ENCODE results near the gene CDH13. TPM values are rescaled to one million over a fixed set of nuclear protein-coding genes. Genes with fewer than 3 reads are reported as not detected.

Gene CDH13
- total and polyA plus RNA-seq, 2 of the 8 experiments (the other 6 are each of a cell fraction or from before 2014, with no cell fraction given) = 2.3 to 2.4 TPM

GRCh38 chr16:83160287-83161020 lies 533.7 kb downstream of the CDH13 start:
- ChIA-PET CTCF (ENCODE audit: partially characterized antibody) (interaction anchor here (1.2 to 1.3 kb wide), 2 partner anchors 195 to 286 kb away, joined by 3 read pairs; no protein-coding TSS in a partner anchor), POLR2A (ENCODE audit: partially characterized antibody) (no interaction called here)
- Histone ChIP-seq H3K18ac (ENCODE audit: extremely low read depth, low read length) (no peak overlapping the region), H3K27me3 (replicated peaks in 1 of 4; ENCODE audit: control insufficient read depth in 3 of 4, extremely low read depth in 1 of 4, insufficient read depth in 3 of 4, low read length in 3 of 4) (no peaks in the 10 kb centered on the region), H4K91ac (replicated peaks; ENCODE audit: insufficient read length, low read length) (no peak overlapping the region), H3K14ac (ENCODE audit: insufficient read length) (no peak overlapping the region), H3K36me3 (ENCODE audit: control insufficient read depth in 2 of 4, insufficient read depth in 4 of 4, low read length in 3 of 4) (no peaks in the 10 kb centered on the region), H2BK20ac (ENCODE audit: low read length) (no peak overlapping the region), H2BK120ac (replicated peaks; ENCODE audit: low read depth, low read length) (no peak overlapping the region), H3K9ac (replicated peaks in 1 of 4; ENCODE audit: extremely low read depth in 1 of 4, low read depth in 3 of 4, low read length in 3 of 4) (no peak overlapping the region), H3K27ac (ENCODE audit: low read depth, low read length) (no peak overlapping the region), H3K79me2 (ENCODE audit: control insufficient read depth in 1 of 2, insufficient read depth in 2 of 2, low read length in 2 of 2) (no peaks in the 10 kb centered on the region), H3K4me2 (ENCODE audit: insufficient read depth in 1 of 2, low read depth in 2 of 2, low read length in 2 of 2) (no peak overlapping the region), H2BK15ac (ENCODE audit: low read length) (no peak overlapping the region), H3K4me3 (ENCODE audit: extremely low read depth in 1 of 4, insufficient read depth in 2 of 4, low read depth in 3 of 4, low read length in 4 of 4) (no peak overlapping the region), H3K9me3 (ENCODE audit: insufficient read depth in 2 of 2, low read depth in 1 of 2, low read length in 1 of 2) (no peaks in the 10 kb centered on the region), H3K4ac (replicated peaks; ENCODE audit: insufficient read length, low read depth, low read length) (no peak overlapping the region), H3K4me1 (replicated peaks in 1 of 4; ENCODE audit: control insufficient read depth in 3 of 4, insufficient read depth in 4 of 4, low read length in 3 of 4) (peaks cover 0 to 6% (median 0%) of the 10 kb centered on the region in 4 experiments; a peak in 2 of 7 replicates), H4K8ac (ENCODE audit: extremely low read depth, insufficient read depth, low read length) (no peak overlapping the region), H2BK12ac (ENCODE audit: low read depth, low read length) (no peak overlapping the region), H3K56ac (replicated peaks; ENCODE audit: insufficient read length, low read depth, low read length) (no peak overlapping the region), H3K23ac (ENCODE audit: insufficient read length) (no peak overlapping the region), H2AK5ac (ENCODE audit: low read depth, low read length) (no peak overlapping the region), H3K79me1 (ENCODE audit: low read depth, low read length) (no peaks in the 10 kb centered on the region), H4K5ac (ENCODE audit: insufficient read length, low read depth, low read length) (no peak overlapping the region), H3K23me2 (ENCODE audit: low read depth, low read length) (no peaks in the 10 kb centered on the region), H2BK5ac (ENCODE audit: low read depth, low read length) (no peak overlapping the region), H4K20me1 (replicated peaks in 1 of 2; ENCODE audit: control insufficient read depth in 1 of 2, insufficient read depth in 2 of 2, low read length in 2 of 2) (no peaks in the 10 kb centered on the region), H2AFZ (ENCODE audit: low read length) (no peak overlapping the region)
- no peak for FAIRE-seq
- DNase-seq (ENCODE audit: low read depth in 1 of 2, low spot score in 2 of 2) = no peak
- 84% methylated on average over 7 of the region's 7 CpGs; no CpG with 5 or more reads in 1 of the 2 experiments for WGBS, 2 experiments (ENCODE audit: extremely low coverage in 1 of 2, insufficient coverage in 1 of 2, insufficient read length in 1 of 2, insufficient replicate concordance in 2 of 2, low coverage in 1 of 2, low lambda C conversion rate in 2 of 2, missing lambda C conversion rate in 1 of 2)
- TF ChIP-seq CBX5 (IDR thresholded peaks at IDR 0.05; ENCODE audit: low read depth, low read length) = no peak
- TF ChIP-seq TBP (IDR thresholded peaks at IDR 0.05; ENCODE audit: low read depth, low read length) = no peak
- TF ChIP-seq SAP30 (IDR thresholded peaks at IDR 0.05; ENCODE audit: insufficient read depth, insufficient replicate concordance, low read length) = no peak
- no peak for TF ChIP-seq E2F6 (IDR thresholded peaks at IDR 0.05)
- TF ChIP-seq SIRT6 (IDR thresholded peaks at IDR 0.05; ENCODE audit: low read length) = no peak
- TF ChIP-seq YY1 (IDR thresholded peaks at IDR 0.05; ENCODE audit: low read depth, low read length) = no peak
- TF ChIP-seq RXRA (IDR thresholded peaks at IDR 0.05; ENCODE audit: insufficient read depth, low read depth, low read length) = no peak
- no peak for TF ChIP-seq USF2 (IDR thresholded peaks at IDR 0.05; ENCODE audit: low read length)
- TF ChIP-seq CHD1 (IDR thresholded peaks at IDR 0.05; ENCODE audit: low read depth, low read length) = no peak
- no peak for TF ChIP-seq SIN3A (conservative IDR thresholded peaks at IDR 0.05 in 1 of 2, IDR thresholded peaks at IDR 0.05 in 1 of 2; ENCODE audit: low read depth in 1 of 2, low read length in 2 of 2)
- no peak for TF ChIP-seq TCF12 (IDR thresholded peaks at IDR 0.05; ENCODE audit: low read depth, low read length)
